Measurements from ENCODE around the gene GPI.
"Not testable (repeated sequence)": the region's sequence is repeated elsewhere in the genome, so short reads cannot be mapped to it uniquely, and the experiment has no call there.

GPI gene

DNA sequence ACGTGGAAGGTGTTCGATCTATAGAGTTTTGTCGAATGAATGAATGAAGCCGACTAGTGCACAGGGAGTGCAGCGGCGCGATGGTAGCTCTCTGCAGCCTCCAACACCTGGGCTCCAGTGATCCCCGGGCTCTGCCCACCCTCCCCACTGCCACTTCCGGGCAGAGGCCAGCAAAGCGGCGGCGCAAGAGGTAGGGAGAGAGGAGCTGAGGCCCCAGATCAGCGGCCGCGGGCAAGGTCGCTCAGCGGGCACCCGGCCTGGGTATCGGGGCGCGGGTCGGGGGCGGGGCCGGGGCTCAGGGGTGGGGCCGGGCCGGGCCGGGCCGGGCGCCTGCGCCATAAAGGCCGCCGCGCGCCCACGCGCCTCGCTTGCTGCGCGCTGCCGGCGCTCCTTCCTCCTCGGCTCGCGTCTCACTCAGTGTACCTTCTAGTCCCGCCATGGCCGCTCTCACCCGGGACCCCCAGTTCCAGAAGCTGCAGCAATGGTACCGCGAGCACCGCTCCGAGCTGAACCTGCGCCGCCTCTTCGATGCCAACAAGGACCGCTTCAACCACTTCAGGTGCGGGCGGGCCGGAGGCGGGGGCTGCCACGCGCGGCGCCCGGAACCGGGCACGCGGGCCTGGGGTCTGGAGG lies at the start of gene GPI:
Gene GPI (plus strand): TSS at position 367 of the 633 bp plus-strand sequence. CDS start 71 bp downstream, at position 438.
- peak; percentile 75 for DNase-seq

DNA sequence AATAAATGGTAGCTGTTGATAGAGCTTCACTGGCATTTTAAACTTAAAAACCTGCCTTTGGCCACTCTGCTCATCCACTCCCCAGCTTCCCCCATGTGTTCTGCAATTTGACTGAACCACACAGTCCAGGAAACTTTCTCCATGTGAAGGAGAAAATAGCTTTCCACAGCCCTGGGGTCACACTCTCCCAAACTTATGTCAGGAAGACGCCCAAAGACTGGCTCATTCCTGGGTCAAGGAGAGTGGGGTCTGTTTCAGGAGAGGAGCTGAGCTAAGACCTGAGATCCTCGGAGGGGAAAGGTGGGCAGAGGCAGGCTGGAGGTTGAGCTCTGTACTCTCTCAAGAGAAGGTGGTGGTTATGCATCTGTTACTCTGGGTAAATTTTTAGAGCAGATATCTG lies 48.7 kb upstream of the GPI start:
- DNase-seq, result no peak

DNA sequence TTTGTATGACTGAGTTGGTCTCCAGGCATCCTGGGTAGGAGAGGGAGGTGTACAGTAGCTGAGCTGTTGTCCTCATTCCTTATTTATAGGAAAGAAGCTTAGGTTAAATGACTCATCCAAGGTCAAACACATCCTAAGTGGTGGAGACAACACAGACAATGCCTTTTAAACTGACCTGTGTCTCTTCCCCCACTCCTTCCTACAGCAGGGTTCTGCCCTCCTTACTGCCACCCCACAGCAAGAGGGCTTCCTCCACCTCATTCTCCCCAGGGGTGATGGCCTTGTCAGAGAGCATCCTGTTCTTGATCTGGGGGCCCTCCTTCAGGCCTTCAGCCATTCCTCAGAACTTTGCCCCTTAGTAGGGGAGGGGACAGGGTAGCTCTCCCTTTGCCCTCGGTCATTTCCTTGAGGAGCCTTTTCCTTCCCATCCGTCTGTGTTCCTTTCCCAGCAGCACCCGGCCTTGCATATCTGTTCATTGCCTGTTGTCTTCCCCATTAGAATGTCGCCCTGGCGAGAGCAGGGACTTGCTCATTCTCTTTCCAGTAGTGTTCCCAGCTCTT lies 48.2 kb upstream of the GPI start:
- DNase-seq, result no peak

DNA sequence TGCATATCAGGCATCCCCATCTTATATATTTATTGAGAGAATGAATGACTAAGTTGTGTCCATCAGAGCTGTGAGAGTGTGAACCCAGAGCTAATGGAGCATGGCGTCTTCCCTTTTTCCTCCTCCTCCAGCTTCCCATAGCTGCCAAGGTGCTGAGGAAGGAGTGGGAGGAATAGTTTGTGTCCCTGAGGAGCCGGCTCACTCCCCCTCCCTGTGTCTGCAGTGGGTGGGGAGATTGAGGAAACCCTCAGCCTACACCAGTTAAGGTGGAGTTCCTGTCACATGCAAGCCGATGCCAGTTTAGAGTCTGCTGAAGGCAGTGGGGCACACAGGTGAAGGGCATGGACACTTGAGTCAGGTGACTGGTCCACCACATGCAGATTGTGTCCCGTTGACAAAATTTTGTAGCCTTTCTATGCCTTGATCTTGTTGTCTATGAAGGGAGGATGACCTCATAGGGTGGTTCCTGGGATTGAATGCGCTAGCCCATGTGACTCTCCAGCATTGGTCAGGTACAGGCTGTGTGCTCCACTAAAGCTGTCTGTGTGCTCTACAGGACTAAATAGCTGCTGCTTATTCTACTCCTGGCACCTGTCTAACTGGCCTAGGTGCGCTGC lies 47.6 kb upstream of the GPI start:
- DNase-seq, result no peak

DNA sequence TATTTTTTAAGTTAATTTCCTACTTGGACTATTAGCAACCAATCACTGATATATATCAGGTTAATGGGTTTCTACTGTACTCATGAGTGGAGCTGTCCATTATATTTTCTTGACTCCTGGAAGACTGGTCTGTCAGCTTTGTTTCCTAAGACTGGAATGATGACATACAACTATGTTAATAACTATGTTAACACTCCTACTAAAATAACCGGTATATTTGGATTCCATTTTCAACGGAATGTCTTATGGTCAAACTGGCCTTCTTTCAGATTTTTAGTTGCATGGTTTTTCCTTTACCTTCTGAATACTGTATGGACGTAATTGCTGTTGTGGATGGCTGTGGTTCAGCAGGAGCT lies 45.8 kb upstream of the GPI start:
- DNase-seq, result no peak

DNA sequence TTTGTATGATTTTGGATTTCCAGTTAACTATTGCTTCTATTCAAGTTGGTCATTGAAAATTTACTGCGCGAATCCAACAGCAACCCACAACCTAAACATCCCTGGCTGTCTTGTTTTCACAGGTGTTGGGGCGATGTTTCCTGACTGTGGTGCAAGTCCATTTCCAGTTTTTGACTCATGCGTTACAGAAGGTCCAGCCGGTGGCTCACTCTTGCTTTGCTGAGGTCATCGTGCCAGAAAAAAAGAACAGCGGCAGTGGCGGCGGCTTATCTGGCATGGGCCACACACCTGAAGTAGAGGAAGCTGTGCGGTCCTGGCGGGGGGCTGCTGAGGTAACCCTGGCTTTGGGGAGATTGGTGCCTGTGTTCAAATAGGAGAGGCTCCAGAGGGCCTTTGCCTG lies 45.2 kb upstream of the GPI start:
- no peak for DNase-seq

DNA sequence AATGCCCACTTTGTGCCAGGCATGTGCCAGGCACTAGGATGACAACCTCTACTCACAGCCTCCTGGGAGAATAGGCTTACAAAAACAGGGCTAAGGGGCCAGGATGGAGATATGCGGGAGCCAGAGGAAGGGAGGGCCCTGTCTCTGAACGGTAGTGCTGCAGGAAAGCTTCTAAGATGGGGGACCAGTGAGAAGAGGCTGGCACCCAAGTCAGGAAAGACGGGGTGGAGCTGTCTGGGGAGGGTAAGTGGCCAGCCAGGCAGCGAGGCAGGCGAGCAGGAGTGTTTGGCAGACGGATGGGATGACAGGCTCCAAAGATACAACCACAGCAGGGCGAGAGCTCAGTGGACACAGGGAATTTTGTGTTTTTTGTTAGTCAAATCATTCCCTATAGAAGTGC lies 44.7 kb upstream of the GPI start:
- DNase-seq, result no peak

DNA sequence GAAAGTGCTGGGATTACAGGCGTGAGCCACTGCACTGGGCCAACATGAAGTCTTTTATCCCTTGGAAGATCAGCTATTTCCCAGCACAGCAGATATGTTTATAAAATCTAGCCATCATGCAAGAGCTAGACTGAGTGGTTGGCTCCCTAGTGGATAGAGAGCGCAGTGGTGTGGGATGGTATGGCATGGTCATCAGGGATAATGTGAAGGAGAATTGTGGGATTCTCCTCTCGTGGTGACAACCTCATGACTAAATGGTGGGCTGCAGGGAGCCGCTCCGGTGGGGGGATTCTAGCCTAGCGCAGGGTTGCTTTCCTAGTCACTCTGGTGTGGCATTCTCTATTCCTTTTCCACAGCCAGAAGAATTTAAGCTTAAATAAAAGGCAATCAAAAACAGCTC lies 43.3 kb upstream of the GPI start:
- no peak for DNase-seq

DNA sequence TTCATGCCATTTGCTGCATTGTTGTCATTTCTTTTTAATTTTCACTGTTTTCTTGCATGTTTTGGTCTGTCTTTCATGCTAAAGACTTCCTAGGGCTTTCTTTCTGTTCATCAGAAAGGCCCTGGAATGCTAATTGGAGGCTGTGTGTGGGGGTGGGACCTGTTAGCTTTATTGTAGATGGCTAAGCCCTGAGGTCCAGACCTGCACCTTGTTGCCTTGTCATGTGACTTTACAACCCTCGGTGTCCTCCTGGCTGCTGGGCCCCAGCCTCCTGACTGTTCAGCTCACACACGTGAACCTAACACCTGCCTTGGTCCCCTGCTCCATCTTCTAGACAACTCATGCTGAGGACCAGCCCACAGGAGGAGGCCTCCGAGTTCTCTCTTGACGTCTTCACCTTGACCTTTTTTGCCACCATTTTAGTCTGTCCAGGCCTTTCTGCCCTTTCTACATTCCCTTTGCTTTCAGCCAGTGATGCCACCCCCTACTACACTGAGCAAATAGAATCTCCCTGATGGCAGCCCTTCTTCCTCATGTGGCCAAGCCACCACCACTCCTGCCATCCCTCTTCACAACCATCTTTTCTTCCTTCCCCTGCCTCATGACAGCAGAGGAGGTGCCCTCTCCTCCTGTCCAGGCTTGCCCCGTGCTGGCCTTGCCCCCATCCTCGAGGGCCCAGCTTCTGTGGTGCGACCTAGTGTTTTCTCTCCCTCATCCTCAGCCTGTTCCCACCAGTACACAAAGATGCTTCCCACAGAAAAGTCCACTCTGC lies 41.4 kb upstream of the GPI start:
- no peak for DNase-seq

DNA sequence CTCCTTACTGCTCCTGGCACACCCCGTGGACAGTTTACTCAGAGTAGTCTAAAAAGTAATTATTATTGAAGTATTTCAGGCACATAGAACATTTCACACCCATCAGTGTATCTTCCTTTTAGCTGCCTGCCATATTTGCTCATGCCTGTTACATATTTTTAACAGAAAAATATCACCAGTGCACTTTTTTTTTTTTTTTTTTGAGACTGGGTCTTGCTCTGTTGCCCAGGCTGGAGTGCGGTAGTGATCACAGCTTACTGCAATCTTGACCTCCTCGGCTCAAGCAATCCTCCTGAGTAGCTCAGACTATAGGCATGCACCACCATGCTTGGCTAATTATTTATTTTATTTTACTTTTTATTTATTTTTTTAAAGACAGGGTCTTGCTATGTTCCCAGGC lies 40.7 kb upstream of the GPI start:
- DNase-seq, result no peak

DNA sequence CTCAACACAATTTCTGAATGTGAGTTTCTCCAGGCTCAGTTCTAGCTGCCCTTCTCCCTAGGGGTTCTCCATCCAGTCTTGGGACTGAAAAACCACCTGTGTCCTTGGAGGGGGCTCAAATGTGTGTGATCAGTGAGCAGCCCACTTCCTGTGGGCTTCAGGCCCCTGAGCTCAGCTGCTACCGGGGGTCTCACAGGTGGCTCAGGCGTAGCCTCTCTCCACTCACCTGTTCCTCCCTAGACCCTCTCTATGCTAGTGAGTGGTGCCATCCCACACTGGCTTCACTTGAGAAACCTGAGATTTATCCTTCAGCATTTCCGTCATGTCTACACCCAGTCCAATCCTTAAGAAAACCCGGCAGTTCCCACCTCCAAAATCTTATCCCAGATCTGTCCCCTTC lies 39.8 kb upstream of the GPI start:
- DNase-seq, result no peak

DNA sequence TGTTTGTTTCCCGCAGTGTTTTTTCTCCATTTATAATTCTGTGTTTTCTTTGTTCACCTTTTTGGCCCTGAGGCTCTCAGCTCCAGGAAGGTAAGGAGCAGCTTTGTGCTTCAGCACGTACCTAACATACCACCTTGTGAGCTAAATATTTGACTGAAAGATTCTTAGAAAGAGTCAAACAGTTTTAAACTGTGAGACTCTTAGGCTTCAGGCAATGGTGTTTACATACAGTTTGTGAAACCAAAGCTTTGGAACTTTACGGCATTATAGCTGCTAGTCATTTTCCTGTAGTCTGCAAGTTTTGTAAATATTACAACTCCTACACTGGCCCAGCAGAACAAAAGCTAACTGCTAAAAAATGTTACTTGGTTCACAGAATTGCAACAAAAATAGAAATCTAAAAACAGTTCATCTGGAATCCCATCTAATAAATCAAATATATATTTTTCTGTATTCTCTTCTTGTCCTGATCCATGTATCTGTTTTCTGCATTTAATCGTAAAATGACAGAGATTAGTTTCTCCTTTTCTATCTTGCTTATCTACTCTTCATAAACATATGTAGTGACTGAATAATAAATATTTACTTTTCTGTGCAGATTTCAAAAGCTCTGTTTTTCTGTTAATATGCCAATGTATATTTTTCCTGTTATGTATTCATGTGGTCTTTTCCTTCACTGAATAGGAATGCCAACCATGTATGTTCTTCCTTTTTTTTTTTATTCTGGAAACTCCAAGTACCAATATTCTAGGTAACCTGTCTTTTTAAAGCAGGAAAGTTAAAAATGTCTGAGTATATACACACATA lies 38.8 kb upstream of the GPI start:
- DNase-seq, result no peak

DNA sequence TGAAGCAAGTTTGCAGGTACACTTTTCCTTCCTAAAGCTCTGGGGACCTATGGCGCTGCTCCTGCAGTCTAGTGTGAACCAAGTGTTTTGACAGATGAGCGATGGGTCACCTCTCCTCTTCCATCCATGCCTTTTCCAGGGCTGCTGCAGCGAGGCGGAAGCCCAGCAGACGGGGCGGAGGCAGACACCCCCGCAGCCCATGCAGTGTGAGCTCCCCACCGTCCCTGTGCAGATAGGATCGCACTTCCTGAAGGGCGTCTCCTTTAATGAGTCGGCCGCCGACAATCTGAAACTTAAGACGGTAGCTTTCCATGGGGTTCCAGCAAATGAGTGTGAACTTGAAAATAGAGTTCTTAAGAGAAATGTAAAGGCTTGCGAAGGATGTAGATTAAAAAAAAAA lies 37.1 kb upstream of the GPI start:
- DNase-seq, result no peak

DNA sequence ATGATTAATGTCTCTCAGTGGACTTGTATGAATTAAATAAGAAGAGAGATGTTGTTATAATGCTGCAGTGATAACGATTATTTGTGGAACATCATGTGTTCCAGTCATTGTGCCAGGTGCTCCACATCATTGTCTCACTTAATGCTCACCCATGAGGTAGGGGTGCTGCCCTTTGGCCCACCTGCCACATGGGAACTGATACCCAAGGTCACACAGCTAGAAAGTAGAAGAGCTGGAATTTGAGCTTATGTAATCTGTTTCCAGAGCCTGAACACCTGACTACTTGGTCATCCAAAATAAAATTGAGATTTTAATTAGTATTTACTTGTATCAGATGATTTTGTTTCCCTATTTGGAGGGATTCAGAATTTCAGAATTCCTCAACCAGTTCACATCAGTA lies 36.0 kb upstream of the GPI start:
- no peak for DNase-seq

DNA sequence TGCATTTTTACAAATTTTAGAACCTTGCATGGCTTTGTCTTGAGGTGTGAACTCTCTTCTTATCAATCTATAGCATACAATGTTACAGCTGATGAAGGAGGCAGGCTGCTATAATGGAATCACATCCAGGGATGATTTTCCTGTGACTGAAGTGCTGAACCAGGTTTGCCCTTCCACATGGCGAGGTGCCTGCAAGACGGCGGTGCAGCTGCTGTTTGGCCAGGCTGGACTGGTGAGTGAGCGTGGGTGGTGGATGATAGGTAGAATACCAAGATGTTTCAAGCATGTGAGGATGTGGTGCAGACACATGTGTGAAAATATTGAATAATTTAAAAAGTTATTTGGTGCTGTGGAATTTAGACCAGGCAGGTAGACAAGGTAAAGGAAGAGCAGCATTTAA lies 34.9 kb upstream of the GPI start:
- no peak for DNase-seq

DNA sequence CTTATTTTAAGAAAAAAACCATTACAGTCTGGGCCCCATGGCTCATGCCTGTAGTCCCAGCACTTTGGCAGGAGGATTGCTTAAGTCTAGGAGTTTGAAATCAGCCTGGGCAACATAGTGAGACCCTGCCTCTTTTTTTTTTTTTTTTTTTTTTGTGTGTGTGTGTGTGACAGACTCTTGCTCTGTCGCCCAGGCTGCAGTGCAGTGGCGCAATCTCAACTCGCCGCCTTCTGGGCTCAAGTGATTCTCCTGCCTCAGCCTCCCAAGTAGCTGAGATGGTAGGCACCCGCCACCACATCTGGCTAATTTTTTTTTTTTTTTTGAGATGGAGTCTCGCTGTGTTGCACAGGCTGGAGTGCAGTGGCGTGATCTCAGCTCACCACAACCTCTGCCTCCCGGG lies 34.4 kb upstream of the GPI start:
- not testable (repeated sequence) for DNase-seq

DNA sequence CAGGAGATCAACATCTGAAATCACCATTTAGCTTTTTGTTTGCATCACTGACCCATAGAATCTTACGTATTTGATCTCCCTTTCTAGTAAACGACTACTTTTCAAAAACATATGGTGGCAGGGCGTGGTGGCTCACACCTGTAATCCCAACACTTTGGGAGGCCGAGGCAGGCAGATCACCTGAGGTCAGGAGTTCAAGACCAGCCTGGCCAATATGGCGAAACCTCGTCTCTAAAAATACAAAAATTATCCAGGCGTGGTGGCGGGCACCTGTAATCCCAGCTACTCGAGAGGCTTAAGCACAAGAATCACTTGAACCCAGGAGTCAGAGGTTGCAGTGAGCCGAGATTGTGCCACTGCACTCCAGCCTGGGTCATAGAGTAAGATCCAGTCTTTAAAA lies 33.4 kb upstream of the GPI start:
- DNase-seq, result not testable (repeated sequence)

DNA sequence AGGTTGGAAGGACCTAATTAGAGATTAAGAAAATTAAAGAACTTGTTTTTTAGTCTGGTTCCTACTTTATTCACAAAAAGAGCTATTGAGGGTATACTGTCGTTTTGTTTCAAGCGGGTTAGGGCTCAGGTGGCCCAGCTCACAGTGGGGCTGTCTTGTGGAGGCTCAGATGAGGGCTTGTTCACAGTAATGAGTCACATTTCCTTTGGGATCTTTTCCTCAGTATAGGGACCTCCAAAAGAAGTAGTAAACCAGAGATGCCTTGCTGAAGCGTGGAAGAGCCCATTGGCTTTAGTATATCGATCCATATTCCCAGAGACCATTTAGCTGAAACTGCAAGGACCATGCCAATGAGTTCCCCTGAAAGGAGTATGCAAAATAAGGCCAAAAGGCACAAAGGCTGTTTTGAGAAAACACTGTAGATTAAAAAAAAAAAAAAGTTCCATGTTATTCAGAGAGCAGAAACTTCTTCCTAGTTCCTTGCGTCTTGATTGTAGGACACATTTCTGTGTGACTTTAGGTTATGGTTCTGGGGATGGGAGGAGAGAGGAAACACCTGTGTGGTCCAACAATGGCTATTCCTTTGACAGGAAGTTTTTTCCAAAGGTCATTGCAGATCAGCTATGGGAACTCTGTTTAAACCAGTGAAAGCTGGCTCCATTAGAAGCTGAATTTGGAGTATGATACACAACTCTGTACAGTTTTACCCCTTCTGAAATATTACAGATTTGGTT lies 32.8 kb upstream of the GPI start:
- DNase-seq, result no peak

DNA sequence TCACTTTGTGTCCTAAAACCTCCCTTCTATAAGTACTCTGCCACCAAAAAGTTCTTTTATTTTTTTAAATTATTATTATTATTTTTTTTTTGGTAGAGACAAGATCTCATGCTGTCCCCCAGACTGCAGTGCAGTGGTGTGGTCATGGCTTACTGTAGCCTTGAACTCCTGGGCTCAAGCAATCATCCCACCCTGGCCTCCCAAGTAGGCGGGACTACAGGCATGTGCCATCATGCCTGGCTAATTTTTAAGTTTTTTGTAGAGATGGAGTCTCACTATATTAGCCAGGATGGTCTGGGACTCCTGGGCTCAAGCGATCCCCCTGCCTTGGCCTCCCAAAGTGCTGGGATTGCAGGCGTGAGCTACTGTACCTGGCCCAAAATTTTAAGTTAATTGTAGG lies 29.1 kb upstream of the GPI start:
- no peak for DNase-seq

DNA sequence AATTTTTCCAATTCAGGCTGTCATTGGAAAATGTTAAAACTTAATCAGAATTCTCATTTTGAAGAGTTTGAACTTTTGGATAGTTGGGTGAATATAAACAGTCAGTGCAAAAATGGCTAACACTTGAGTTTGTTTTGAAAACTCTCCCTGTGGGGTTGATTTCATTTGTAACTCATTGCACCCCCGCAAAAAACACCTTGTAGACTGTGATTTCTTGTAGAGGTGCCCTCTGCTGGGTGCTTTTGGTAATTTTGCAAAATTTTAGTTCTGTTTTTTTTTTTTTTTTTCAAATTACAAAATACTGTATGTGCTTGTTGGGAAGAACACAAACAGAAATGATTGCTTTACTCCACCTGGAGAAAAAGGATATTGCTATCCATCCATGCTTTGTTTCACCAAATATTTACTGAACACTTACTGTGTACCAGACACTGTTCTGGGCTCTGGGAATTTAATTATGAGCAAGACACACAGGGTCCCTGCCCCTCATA lies 28.2 kb upstream of the GPI start:
- DNase-seq, result peak; percentile 52

DNA sequence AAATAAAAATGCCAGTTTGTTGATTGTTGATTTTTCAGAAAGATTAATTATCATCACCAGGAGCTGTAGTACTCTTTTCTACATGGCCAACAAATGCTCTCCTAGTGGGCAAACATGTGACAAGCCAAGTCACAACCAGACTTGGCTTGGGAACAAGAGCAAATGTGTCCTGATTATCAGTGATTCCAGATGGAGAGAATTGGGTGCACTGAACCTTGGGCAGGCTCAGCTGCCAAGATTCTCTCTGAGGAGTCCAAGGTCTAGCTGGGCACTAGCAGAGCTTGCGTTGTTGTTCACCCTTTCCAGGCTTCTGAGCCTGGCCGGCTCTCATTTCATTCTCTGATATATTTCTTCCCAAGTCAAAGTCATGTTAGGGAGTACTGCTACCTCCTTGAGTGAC lies 27.3 kb upstream of the GPI start:
- DNase-seq, result no peak

DNA sequence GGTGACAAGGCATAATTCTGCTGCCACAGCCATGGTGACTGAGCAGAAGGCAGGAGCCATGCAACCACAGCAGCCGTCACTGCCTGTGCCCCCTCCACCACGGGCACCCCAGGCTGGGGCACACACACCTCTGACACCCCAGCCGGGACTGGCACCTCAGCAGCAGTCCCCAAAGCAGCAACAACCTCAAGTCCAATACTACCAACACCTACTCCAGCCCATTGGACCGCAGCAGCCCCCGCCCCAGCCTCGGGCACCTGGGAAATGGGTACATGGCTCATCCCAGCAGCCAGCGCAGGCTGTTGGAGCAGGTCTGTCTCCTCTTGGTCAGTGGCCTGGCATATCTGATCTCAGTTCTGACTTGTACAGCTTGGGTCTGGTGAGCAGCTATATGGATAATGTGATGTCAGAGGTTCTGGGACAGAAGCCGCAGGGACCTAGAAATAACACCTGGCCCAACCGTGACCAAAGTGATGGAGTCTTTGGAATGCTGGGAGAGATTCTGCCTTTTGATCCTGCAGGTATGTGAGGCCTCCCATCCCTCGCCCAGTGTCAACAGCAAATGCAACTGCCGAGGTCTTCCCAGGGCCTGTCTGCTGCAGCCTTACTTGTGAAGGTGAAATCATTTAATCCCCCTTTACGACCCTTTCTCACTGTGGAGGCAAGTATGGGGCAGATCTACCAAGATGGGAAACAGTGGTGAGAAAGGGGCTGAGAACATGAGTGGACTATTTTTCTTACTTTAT lies 22.9 kb upstream of the GPI start:
- no peak for DNase-seq

Data from activated CD4-positive, alpha-beta T cell treated with anti-CD3 and anti-CD28 coated beads, Interleukin-2, amount 50 U/mL, for 16 hours (primary cell).